PFSK-1 (cell line): ENCODE results near the gene SMLR1.

Experiments
- POLR2AphosphoS5 ChIP-seq: IDR thresholded peaks from 2 replicates; pipeline ENCODE4 v1.6.1; 2012; ENCODE audit warnings: low read depth, mild to moderate bottlenecking, control low read depth, low read length, moderate library complexity
- SIN3A ChIP-seq: IDR thresholded peaks from 2 replicates; pipeline ENCODE4 v1.6.1; 2012; ENCODE audit warnings: mild to moderate bottlenecking, low read length, moderate library complexity, borderline replicate concordance; ENCODE audit not compliant: insufficient read depth
- TAF1 ChIP-seq: IDR thresholded peaks from 2 replicates; pipeline ENCODE4 v1.6.1; 2012; ENCODE audit warnings: low read length, control low read depth, borderline replicate concordance; ENCODE audit not compliant: insufficient read depth

- TF ChIP-seq POLR2AphosphoS5 = no peak
- no peak for TF ChIP-seq TAF1
- TF ChIP-seq SIN3A = no peak
These were observed 43.1 kb downstream of the SMLR1 start for GRCh38 chr6:130870179-130870880.
